Measurements from ENCODE around the gene HSPE1.
"Not testable (repeated sequence)": the region's sequence is repeated elsewhere in the genome, so short reads cannot be mapped to it uniquely, and the experiment has no call there.

The HSPE1 gene

GRCh38 chr2:197477797-197478196 lies 22.4 kb upstream of the HSPE1 start:
- DNase-seq: no peak
- Histone ChIP-seq H3K4me3 (ENCODE audit: low read depth, low read length) (no peak overlapping the region), H3K9me3 (no peaks in the 10 kb centered on the region), H3K27me3 (no peaks in the 10 kb centered on the region), H3K36me3 (peaks cover 8% of the 10 kb centered on the region; the same call in 1 of the 2 replicates), H3K4me1 (no peaks in the 10 kb centered on the region)
- TF ChIP-seq CTCF (IDR thresholded peaks at IDR 0.05; ENCODE audit: low read depth, low read length): no peak

- no peak overlapping the region for H3K4me3 ChIP-seq (ENCODE audit: low read depth, low read length)
- no peaks in the 10 kb centered on the region for H3K27me3 ChIP-seq
- no peaks in the 10 kb centered on the region for H3K4me1 ChIP-seq
- DNase-seq: no peak
- peaks cover 8% of the 10 kb centered on the region for H3K36me3 ChIP-seq
- no peak for TF ChIP-seq CTCF (IDR thresholded peaks at IDR 0.05; ENCODE audit: low read depth, low read length)
- H3K9me3 ChIP-seq: no peaks in the 10 kb centered on the region
Measured at GRCh38 chr2:197480165-197481036, 19.8 kb upstream of the HSPE1 start.

- not testable (repeated sequence) for H3K27me3 ChIP-seq
Measured at GRCh38 chr2:197484248-197484647, 15.9 kb upstream of the HSPE1 start.

GRCh38 chr2:197486175-197486574 lies 14.0 kb upstream of the HSPE1 start:
- Histone ChIP-seq H3K4me3 (ENCODE audit: low read depth, low read length) (no peak overlapping the region), H3K27me3 (no peaks in the 10 kb centered on the region), H3K9me3 (no peaks in the 10 kb centered on the region), H3K4me1 (no peaks in the 10 kb centered on the region), H3K36me3 (peaks cover 63% of the 10 kb centered on the region)
- no peak for DNase-seq
- no peak for TF ChIP-seq CTCF (IDR thresholded peaks at IDR 0.05; ENCODE audit: low read depth, low read length)

More at GRCh38 chr2:197484248-197484647, 15.9 kb upstream of the HSPE1 start:
- peaks cover 44% of the 10 kb centered on the region for H3K36me3 ChIP-seq
- not testable (repeated sequence) for DNase-seq; H3K4me3 ChIP-seq (ENCODE audit: low read depth, low read length); H3K9me3 ChIP-seq; H3K4me1 ChIP-seq

- Histone ChIP-seq H3K4me1 (no peaks in the 10 kb centered on the region), H3K36me3 (peaks cover 75% of the 10 kb centered on the region), H3K9me3 (no peaks in the 10 kb centered on the region), H3K4me3 (ENCODE audit: low read depth, low read length) (no peak overlapping the region), H3K27me3 (no peaks in the 10 kb centered on the region)
- TF ChIP-seq CTCF (IDR thresholded peaks at IDR 0.05; ENCODE audit: low read depth, low read length): no peak
- no peak for DNase-seq
Measured at GRCh38 chr2:197487385-197487784, 12.8 kb upstream of the HSPE1 start.

GRCh38 chr2:197495433-197496134 lies 4.6 kb upstream of the HSPE1 start:
- no peak for DNase-seq
- no peaks in the 10 kb centered on the region for H3K27me3 ChIP-seq
- TF ChIP-seq CTCF (IDR thresholded peaks at IDR 0.05; ENCODE audit: low read depth, low read length): no peak
- H3K4me3 ChIP-seq (ENCODE audit: low read depth, low read length): peak overlapping the region; percentile 98
- H3K4me1 ChIP-seq: no peaks in the 10 kb centered on the region
- H3K9me3 ChIP-seq: no peaks in the 10 kb centered on the region
- H3K36me3 ChIP-seq: peaks cover 86% of the 10 kb centered on the region

Measured in BE2C (cell line).